K562 (cell line): ENCODE results near the gene PHACTR3. TPM values are rescaled to one million over a fixed set of nuclear protein-coding genes. Genes with fewer than 3 reads are reported as not detected.

Experiments used
- ATAC-seq: fragments of 200-7000 bp; cut with Tn5 transposase; 3 replicates; pipeline ENCODE4 v1.9.1; 2020; ENCODE audit warnings: moderate library complexity
- BruUV-seq: library from RNA; stranded (reverse); fragments of 400-500 nt; replicated peaks from 2 replicates; lab custom pipeline; 2021; lab: Mats Ljungman, UMichigan
- CTCF ChIA-PET: fragments of 300-600 bp; formaldehyde crosslinking; extraction: SDS; loops from one replicate; lab custom pipeline; 2021; ENCODE audit warnings: low intra/inter-chr PET ratio; lab: Yijun Ruan, JAX
- POLR2A ChIA-PET: fragments of 300-600, 350-650 bp; sonication (Branson Sonifier 250); formaldehyde crosslinking; extraction: SDS; loops from one replicate; lab custom pipeline; 2021; ENCODE audit warnings: antibody characterized with exemption, inconsistent platforms; lab: Yijun Ruan, JAX
- DNase-seq, 4 experiments: peaks; one replicate each; pipeline versions ENCODE4 v3.0.0 to v3.0.0-alpha.2; 2011 to 2018; ENCODE audit warnings: low spot score in 3 of 4, mixed read lengths in 3 of 4; ENCODE audit errors: extremely low read depth in 1 of 4
- FAIRE-seq: peaks from 2 replicates; lab custom pipeline; 2011; peaks lifted over from hg19 to GRCh38; lab: Jason Lieb, UNC
- H2AFZ ChIP-seq: 2 replicates; pipeline ENCODE4 v1.6.0; 2011; ENCODE audit warnings: low read depth, low read length, control low read depth, inconsistent platforms
- H3K27ac ChIP-seq: fragments of 200-600 bp; 3 replicates; pipeline ENCODE4 v1.8.0; 2011; ENCODE audit warnings: low read depth, mild to moderate bottlenecking, control low read depth, inconsistent platforms, low read length, moderate library complexity, mixed read lengths; ENCODE audit errors: extremely low read depth
- H3K27me3 ChIP-seq, 2 experiments: fragments of 300-600 bp in 1 of 2; 2 replicates in 1 of 2; 3 replicates in 1 of 2; pipeline versions ENCODE4 v1.6.0 to v1.8.0; 2011; ENCODE audit warnings: inconsistent platforms in 2 of 2, low read length in 2 of 2, mild to moderate bottlenecking in 1 of 2, mixed read lengths in 1 of 2, moderate library complexity in 1 of 2; ENCODE audit not compliant: control insufficient read depth in 2 of 2, insufficient read depth in 2 of 2
- H3K36me3 ChIP-seq: fragments of 300-600 bp; 3 replicates; pipeline ENCODE4 v1.8.0; 2011; ENCODE audit warnings: mild to moderate bottlenecking, low read length, inconsistent platforms; ENCODE audit not compliant: control insufficient read depth, insufficient read depth
- H3K4me1 ChIP-seq, 2 experiments: fragments of 200-600 bp in 1 of 2; replicated peaks in 1 of 2; 2 replicates in 1 of 2; 3 replicates in 1 of 2; pipeline versions ENCODE4 v1.5.1 to v1.8.0; 2011; ENCODE audit warnings: inconsistent platforms in 2 of 2, low read length in 2 of 2, mild to moderate bottlenecking in 1 of 2, mixed read lengths in 1 of 2, moderate library complexity in 1 of 2; ENCODE audit not compliant: control insufficient read depth in 2 of 2, insufficient read depth in 2 of 2
- H3K4me2 ChIP-seq: 2 replicates; pipeline ENCODE4 v1.6.1; 2011; ENCODE audit warnings: low read length, control low read depth, inconsistent platforms, mixed read lengths; ENCODE audit not compliant: insufficient read depth
- H3K4me3 ChIP-seq: fragments of 200-600 bp; sonication (generic), shearing (Covaris generic); 2 replicates; pipeline ENCODE4 v1.5.1; 2016; ENCODE audit warnings: control low read depth, inconsistent platforms
- H3K79me2 ChIP-seq: fragments of 200-600 bp; 3 replicates; pipeline ENCODE4 v1.8.0; 2011; ENCODE audit warnings: low read length, inconsistent platforms; ENCODE audit not compliant: control insufficient read depth, insufficient read depth
- H3K9ac ChIP-seq, 2 experiments: 2 replicates each; pipeline versions ENCODE4 v1.6.0 to v1.6.1; 2011; ENCODE audit warnings: low read depth in 2 of 2, low read length in 2 of 2, control low read depth in 1 of 2, inconsistent platforms in 1 of 2, mild to moderate bottlenecking in 1 of 2, mixed read lengths in 1 of 2; ENCODE audit not compliant: insufficient read depth in 1 of 2
- H3K9me1 ChIP-seq: one replicate; pipeline ENCODE4 v1.6.0; 2011; ENCODE audit warnings: inconsistent platforms, mild to moderate bottlenecking, low read length, moderate library complexity; ENCODE audit not compliant: control insufficient read depth, insufficient read depth
- H3K9me3 ChIP-seq: replicated peaks from 2 replicates; pipeline ENCODE4 v1.5.1; 2011; ENCODE audit warnings: low read depth, low read length, inconsistent platforms; ENCODE audit not compliant: control insufficient read depth, insufficient read depth
- H4K20me1 ChIP-seq: replicated peaks from 2 replicates; pipeline ENCODE4 v1.6.1; 2011; ENCODE audit warnings: low read length, inconsistent platforms, mixed read lengths; ENCODE audit not compliant: control insufficient read depth, insufficient read depth
- CHD2 ChIP-seq: IDR thresholded peaks from 2 replicates; pipeline ENCODE4 v1.6.1; 2011; ENCODE audit warnings: low read depth, low read length
- EZH2 ChIP-seq: IDR thresholded peaks from 2 replicates; pipeline ENCODE4 v1.6.1; 2012; ENCODE audit warnings: low read depth, mild to moderate bottlenecking, inconsistent platforms, low read length, borderline replicate concordance
- KAT2B ChIP-seq: IDR thresholded peaks from one replicate; pipeline ENCODE4 v1.6.1; 2012; ENCODE audit warnings: low read depth, mild to moderate bottlenecking, control low read depth, inconsistent platforms, low read length, moderate library complexity
- MTA3 ChIP-seq: fragments of 450-650 bp; formaldehyde crosslinking; IDR thresholded peaks from 2 replicates; pipeline ENCODE4 v1.6.1; 2017; ENCODE audit warnings: mild to moderate bottlenecking, borderline replicate concordance
- PHB2 ChIP-seq: fragments of 450-650 bp; IDR thresholded peaks from 2 replicates; pipeline ENCODE4 v1.6.1; 2017; ENCODE audit warnings: low read depth
- TBL1XR1 ChIP-seq, 2 experiments: IDR thresholded peaks; 2 replicates each; pipeline ENCODE4 v1.6.1; 2012; ENCODE audit warnings: improper control_type of control experiment in 2 of 2, low read length in 2 of 2, mild to moderate bottlenecking in 1 of 2
- XRCC3 ChIP-seq: fragments of 450-650 bp; IDR thresholded peaks from 2 replicates; pipeline ENCODE4 v1.6.1; 2017; ENCODE audit warnings: mild to moderate bottlenecking, moderate library complexity
- ZBTB8A ChIP-seq: fragments of 450-650 bp; IDR thresholded peaks from 2 replicates; pipeline ENCODE4 v1.6.1; 2018; ENCODE audit warnings: mild to moderate bottlenecking, moderate library complexity; ENCODE audit not compliant: partially characterized antibody
- WGBS: fragments of 100-300 bp; shearing (Covaris generic); methylation state at CpG from one replicate; pipeline ENCODE4 v1.1.6; 2016; ENCODE audit warnings: low coverage, mixed read lengths; ENCODE audit not compliant: insufficient coverage; ENCODE audit errors: missing lambda C conversion rate; 5-methylcytosine and 5-hydroxymethylcytosine counted together
- in situ Hi-C: fragments of 300-500 bp; cut with MboI; formaldehyde crosslinking; loops from 4 replicates; pipeline ENCODE4 v1.15.0; 2018; ENCODE audit warnings: inconsistent platforms, mixed read lengths
- intact Hi-C: fragments of 100-400 bp; cut with micrococcal nuclease; formaldehyde crosslinking; loops from 2 replicates; pipeline ENCODE4 v1.14.2; 2022
- polyA plus RNA-seq, 8 experiments: library from polyadenylated mRNA; depleted of rRNA in 4 of 8; stranded (reverse) in 5 of 8; unstranded in 3 of 8; fragments of >200 nt; fragmentation: Nextera tagmentation in 2 of 8; fragmentation: Illumina TruSeq in 1 of 8; extraction: Ambion mirVana in 2 of 8; extraction: Trizol in 1 of 8; gene quantifications; 2 replicates each; pipeline versions ENCODE4 v1.2.1 to v1.2.3, GENCODE V29; 2011 to 2014; ENCODE audit warnings: inconsistent platforms in 1 of 8, missing spikeins in 1 of 8
- total RNA-seq, 7 experiments: library from RNA; depleted of rRNA in 6 of 7; stranded (reverse); fragments of >200 nt in 6 of 7; fragmentation: Illumina TruSeq in 2 of 7; extraction: Trizol in 2 of 7; gene quantifications; 2 replicates each; pipeline versions ENCODE4 v1.2.1 to v1.2.3, GENCODE V29; 2011 to 2021; ENCODE audit warnings: low replicate concordance in 1 of 7
- TF ChIP-seq, protein P1 (sequence below): fragments of 450-650 bp; IDR thresholded peaks from 2 replicates; pipeline ENCODE4 v1.6.1; 2014; ENCODE audit warnings: low read depth, mild to moderate bottlenecking, moderate library complexity, borderline replicate concordance

PHACTR3 gene
- total and polyA plus RNA-seq, 9 of the 15 experiments (the other 6 are each of a cell fraction or from before 2014, with no cell fraction given), result not detected

DNA sequence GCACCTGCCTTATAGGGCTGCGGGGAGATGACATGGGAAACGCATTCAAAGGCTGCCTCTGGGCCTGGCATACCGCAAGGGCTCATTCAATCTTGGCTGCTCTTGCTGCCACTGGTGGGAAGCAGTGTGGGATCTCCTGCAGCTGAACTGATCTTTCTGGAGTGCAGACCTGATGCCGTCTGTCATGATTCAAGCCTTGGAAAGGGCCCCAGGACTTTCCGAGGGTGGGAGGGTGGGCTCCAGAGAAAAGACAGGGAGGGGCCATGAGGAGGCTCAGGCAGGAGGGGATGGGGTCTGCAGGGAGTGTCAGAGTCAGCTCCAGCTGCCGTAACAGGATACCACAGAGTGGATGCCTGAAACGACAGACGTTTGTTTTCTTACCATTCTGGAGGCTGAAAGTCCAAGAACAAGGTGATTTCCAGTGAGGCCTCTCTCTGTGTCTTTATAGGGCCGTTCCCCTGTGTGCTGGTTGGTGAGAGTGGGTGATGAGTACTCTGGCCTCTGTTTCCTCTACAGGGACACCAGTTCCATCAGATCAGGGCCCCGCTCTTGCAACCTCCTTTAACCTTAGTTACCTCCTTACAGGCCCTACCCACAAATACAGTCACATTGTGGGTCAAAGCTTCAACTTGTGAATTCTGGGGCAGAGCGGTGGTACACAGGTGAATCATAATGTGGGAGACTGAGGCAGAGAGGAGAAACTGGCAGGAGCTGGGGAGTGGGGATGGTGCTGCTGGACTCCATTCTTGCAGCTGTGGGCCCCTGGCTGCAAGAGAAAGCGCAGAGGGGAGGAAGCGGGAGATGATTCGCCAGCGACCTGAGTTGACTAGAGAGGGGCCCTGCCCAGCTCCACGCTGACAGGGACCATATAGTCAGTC lies 180.7 kb downstream of the PHACTR3 start:
- Histone ChIP-seq H3K27me3 (no peaks in the 10 kb centered on the region; a peak in 2 of 5 replicates), H3K27ac (no peak overlapping the region), H3K4me3 (no peak overlapping the region), H3K9me1 (no peaks in the 10 kb centered on the region), H3K4me1 (no peaks in the 10 kb centered on the region), H3K9ac (no peak overlapping the region), H3K4me2 (no peak overlapping the region), H4K20me1 (0 out of 2 replicates have a peak, but pooled peaks cover 3% of the 10 kb centered on the region), H2AFZ (no peak overlapping the region), H3K36me3 (no peaks in the 10 kb centered on the region), H3K9me3 (no peaks in the 10 kb centered on the region), H3K79me2 (no peaks in the 10 kb centered on the region)
- intact Hi-C loops, result no loop called here
- ATAC-seq (no peak), FAIRE-seq (no peak), DNase-seq (no peak)
- POLR2A ChIA-PET, result interaction anchor here (0.5 kb wide), 1 partner anchor 28 kb away, joined by 3 read pairs; no protein-coding TSS in a partner anchor
- BruUV-seq, result no TSS peak
- no peak for TF ChIP-seq KAT2B
- no peak for TF ChIP-seq MTA3
- no peak for TF ChIP-seq XRCC3
- under 1% methylated on average over 15 of the region's 16 CpGs for WGBS
- CTCF ChIA-PET, result interaction anchor here (0.6 kb wide), 1 partner anchor 164 kb away, joined by 3 read pairs; no protein-coding TSS in a partner anchor
- in situ Hi-C loops, result no loop called here

DNA sequence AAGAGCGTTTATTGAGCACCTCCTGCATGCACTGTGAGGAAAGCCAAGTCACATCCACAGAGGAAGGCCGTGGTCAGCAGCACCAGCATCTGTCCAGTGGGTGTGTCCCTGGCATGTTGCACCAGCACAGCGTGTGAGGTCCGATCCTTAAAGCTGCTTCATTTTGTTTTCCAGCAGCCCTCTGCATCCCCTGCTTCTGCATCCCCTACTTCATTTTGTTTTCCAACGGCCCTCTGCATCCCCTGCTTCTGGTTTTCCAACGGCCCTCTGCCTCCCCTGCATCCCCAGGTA lies 181.3 kb downstream of the PHACTR3 start:
- Histone ChIP-seq H3K27me3 (no peaks in the 10 kb centered on the region; a peak in 2 of 5 replicates), H3K4me1 (no peaks in the 10 kb centered on the region), H3K9me3 (no peaks in the 10 kb centered on the region), H3K27ac (no peak overlapping the region), H4K20me1 (0 out of 2 replicates have a peak, but pooled peaks cover 3% of the 10 kb centered on the region), H3K4me2 (no peak overlapping the region), H3K9ac (no peak overlapping the region), H2AFZ (no peak overlapping the region), H3K9me1 (no peaks in the 10 kb centered on the region), H3K4me3 (no peak overlapping the region), H3K36me3 (no peaks in the 10 kb centered on the region), H3K79me2 (no peaks in the 10 kb centered on the region)
- 0% methylated on average over 4 of the region's 6 CpGs for WGBS
- CTCF ChIA-PET, result no interaction called here
- in situ Hi-C loops (no loop called here), intact Hi-C loops (no loop called here)
- no peak for FAIRE-seq
- POLR2A ChIA-PET, result interaction anchor here (0.6 kb wide), 1 partner anchor 226 kb away, joined by 3 read pairs; no protein-coding TSS in a partner anchor
- no peak for TF ChIP-seq EZH2
- no peak for TF ChIP-seq TBL1XR1 (IDR thresholded peaks at IDR 0.05; ENCODE audit: low read length in 2 of 2)
- TF ChIP-seq, protein P1, sequence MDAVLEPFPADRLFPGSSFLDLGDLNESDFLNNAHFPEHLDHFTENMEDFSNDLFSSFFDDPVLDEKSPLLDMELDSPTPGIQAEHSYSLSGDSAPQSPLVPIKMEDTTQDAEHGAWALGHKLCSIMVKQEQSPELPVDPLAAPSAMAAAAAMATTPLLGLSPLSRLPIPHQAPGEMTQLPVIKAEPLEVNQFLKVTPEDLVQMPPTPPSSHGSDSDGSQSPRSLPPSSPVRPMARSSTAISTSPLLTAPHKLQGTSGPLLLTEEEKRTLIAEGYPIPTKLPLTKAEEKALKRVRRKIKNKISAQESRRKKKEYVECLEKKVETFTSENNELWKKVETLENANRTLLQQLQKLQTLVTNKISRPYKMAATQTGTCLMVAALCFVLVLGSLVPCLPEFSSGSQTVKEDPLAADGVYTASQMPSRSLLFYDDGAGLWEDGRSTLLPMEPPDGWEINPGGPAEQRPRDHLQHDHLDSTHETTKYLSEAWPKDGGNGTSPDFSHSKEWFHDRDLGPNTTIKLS, result no peak
- TF ChIP-seq PHB2, result no peak
- no peak for TF ChIP-seq ZBTB8A
- TF ChIP-seq CHD2, result no peak
- no TSS peak for BruUV-seq
- ATAC-seq, result no peak
- no peak for DNase-seq
